ENCODE measurements around the gene LCN15. TPM values are rescaled to one million over a fixed set of nuclear protein-coding genes. Genes with fewer than 3 reads are reported as not detected.
A peak's percentile ranks its signal among the peaks of the same experiment; 100 is the strongest.

Gene LCN15
- total RNA-seq, 1 experiment from 2014 or later: not detected

GRCh38 chr9:136793086-136793946, 29.0 kb upstream of the LCN15 start:
- TF ChIP-seq EZH2 (IDR thresholded peaks at IDR 0.05; ENCODE audit: low read length, unreplicated experiment) (no peak), CTCF (conservative IDR thresholded peaks at IDR 0.05; ENCODE audit: low read depth, low read length) (no peak), EZH2phosphoT487 (IDR thresholded peaks at IDR 0.05; ENCODE audit: borderline replicate concordance, low read length) (no peak)
- Histone ChIP-seq H3K27me3 (ENCODE audit: low read length) (no peaks in the 10 kb centered on the region), H3K9ac (ENCODE audit: low read length) (no peak overlapping the region), H3K27ac (ENCODE audit: low read length) (no peak overlapping the region), H3K9me2 (replicated peaks; ENCODE audit: low read length) (no peaks in the 10 kb centered on the region), H3K36me3 (ENCODE audit: low read depth, low read length) (peaks cover 2% of the 10 kb centered on the region; the same call in 1 of the 2 replicates), H3K4me1 (ENCODE audit: insufficient read depth, low read length) (peaks cover 22% of the 10 kb centered on the region), H4K20me1 (ENCODE audit: low read length) (no peaks in the 10 kb centered on the region), H2AFZ (ENCODE audit: low read length) (no peak overlapping the region), H3K4me3 (ENCODE audit: low read length) (no peak overlapping the region), H3K4me2 (ENCODE audit: low read length) (no peak overlapping the region), H3K79me2 (ENCODE audit: low read length) (peaks cover 13% of the 10 kb centered on the region), H3F3A (ENCODE audit: low read length, unreplicated experiment) (no peaks in the 10 kb centered on the region), H3K9me3 (ENCODE audit: low read length) (no peaks in the 10 kb centered on the region)
- ATAC-seq: no peak
- DNase-seq: no peak
- POLR2A ChIA-PET (ENCODE audit: unreplicated experiment): no interaction called here
- BruUV-seq (replicated peaks): no TSS peak
- CTCF ChIA-PET: no interaction called here
- intact Hi-C loops (cut with micrococcal nuclease): no loop called here

- DNase-seq: no peak
- no TSS peak for BruUV-seq (replicated peaks)
- peak overlapping the region; percentile 68 for H3K4me3 ChIP-seq (ENCODE audit: low read length)
- H3K36me3 ChIP-seq (ENCODE audit: low read depth, low read length): peaks cover 2% of the 10 kb centered on the region; the same call in 1 of the 2 replicates
- H3K9me2 ChIP-seq (replicated peaks; ENCODE audit: low read length): no peaks in the 10 kb centered on the region
- ChIA-PET POLR2A (ENCODE audit: unreplicated experiment) (no interaction called here), CTCF (no interaction called here)
- no peak overlapping the region for H3K27ac ChIP-seq (ENCODE audit: low read length)
- intact Hi-C loops (cut with micrococcal nuclease): no loop called here
- TF ChIP-seq EZH2 (IDR thresholded peaks at IDR 0.05; ENCODE audit: low read length, unreplicated experiment) (no peak), CTCF (conservative IDR thresholded peaks at IDR 0.05; ENCODE audit: low read depth, low read length) (no peak), EZH2phosphoT487 (IDR thresholded peaks at IDR 0.05; ENCODE audit: borderline replicate concordance, low read length) (no peak)
- H3K79me2 ChIP-seq (ENCODE audit: low read length): peaks cover 13% of the 10 kb centered on the region
- no peaks in the 10 kb centered on the region for H3K9me3 ChIP-seq (ENCODE audit: low read length)
- no peak overlapping the region for H2AFZ ChIP-seq (ENCODE audit: low read length)
- H3K27me3 ChIP-seq (ENCODE audit: low read length): no peaks in the 10 kb centered on the region
- ATAC-seq: no peak
- no peaks in the 10 kb centered on the region for H4K20me1 ChIP-seq (ENCODE audit: low read length)
- H3F3A ChIP-seq (ENCODE audit: low read length, unreplicated experiment): no peaks in the 10 kb centered on the region
- peak overlapping the region; percentile 89 for H3K4me2 ChIP-seq (ENCODE audit: low read length)
- 0 out of 2 replicates have a peak overlapping the region, but pooled peaks have one; percentile 8 for H3K9ac ChIP-seq (ENCODE audit: low read length)
- peaks cover 22% of the 10 kb centered on the region for H3K4me1 ChIP-seq (ENCODE audit: insufficient read depth, low read length)
These were observed 28.2 kb upstream of the LCN15 start for GRCh38 chr9:136792321-136793085.

Measured in PC-3 (cell line).